ENCODE data around the gene SMARCE1. TPM values are rescaled to one million over a fixed set of nuclear protein-coding genes. Genes with fewer than 3 reads are reported as not detected.

Gene SMARCE1
- total and polyA plus RNA-seq, 9 donors = 80.2 to 158 (median 112) TPM

DNA sequence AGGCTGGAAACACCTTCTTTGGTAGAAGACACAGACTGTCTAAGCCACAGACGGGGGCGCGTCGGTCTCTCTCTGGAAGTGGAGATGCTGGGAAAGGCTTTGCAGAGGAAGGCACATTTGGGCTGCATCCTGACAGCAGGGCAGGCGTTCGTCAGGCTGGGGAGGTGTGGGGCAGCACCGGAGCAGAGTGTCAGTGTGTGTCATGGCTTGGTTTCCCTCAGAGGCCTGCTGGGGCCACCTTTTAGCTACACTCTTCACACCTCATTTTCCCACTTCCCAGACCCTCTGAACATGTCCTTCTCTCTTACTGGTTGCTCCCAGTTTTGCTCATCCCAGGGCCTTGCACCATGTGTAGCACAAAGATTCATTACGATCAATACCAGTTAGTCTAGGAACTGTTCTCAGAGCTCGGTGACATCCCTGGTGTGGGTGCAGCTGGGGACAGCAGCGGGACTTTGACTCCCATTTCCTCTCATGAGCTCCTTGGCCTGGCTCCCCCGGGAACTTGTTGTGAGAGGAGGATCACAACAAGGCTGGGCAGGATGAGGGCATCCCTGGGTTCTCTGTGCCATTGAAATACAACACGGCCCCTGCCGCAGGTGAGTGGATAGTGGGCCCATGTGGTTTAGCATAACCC, 33.1 kb downstream of the SMARCE1 start:
- no peak for DNase-seq
- Histone ChIP-seq H3K4me3 (no peak overlapping the region), H3K9me3 (no peaks in the 10 kb centered on the region), H3K27me3 (no peaks in the 10 kb centered on the region), H3K27ac (no peak overlapping the region), H3K36me3 (no peaks in the 10 kb centered on the region), H3K4me1 (ENCODE audit: insufficient read depth) (peaks cover 9% of the 10 kb centered on the region)
- intact Hi-C loops (cut with DNase I) = loop anchor here in 1 of 4 donors (5.0 kb wide), 1 partner anchor 178 kb away; no protein-coding TSS in a partner anchor
- TF ChIP-seq, protein P1, sequence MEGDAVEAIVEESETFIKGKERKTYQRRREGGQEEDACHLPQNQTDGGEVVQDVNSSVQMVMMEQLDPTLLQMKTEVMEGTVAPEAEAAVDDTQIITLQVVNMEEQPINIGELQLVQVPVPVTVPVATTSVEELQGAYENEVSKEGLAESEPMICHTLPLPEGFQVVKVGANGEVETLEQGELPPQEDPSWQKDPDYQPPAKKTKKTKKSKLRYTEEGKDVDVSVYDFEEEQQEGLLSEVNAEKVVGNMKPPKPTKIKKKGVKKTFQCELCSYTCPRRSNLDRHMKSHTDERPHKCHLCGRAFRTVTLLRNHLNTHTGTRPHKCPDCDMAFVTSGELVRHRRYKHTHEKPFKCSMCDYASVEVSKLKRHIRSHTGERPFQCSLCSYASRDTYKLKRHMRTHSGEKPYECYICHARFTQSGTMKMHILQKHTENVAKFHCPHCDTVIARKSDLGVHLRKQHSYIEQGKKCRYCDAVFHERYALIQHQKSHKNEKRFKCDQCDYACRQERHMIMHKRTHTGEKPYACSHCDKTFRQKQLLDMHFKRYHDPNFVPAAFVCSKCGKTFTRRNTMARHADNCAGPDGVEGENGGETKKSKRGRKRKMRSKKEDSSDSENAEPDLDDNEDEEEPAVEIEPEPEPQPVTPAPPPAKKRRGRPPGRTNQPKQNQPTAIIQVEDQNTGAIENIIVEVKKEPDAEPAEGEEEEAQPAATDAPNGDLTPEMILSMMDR (IDR thresholded peaks at IDR 0.05) = no peak
- TF ChIP-seq EP300 (IDR thresholded peaks at IDR 0.05) (no peak), POLR2A (IDR thresholded peaks at IDR 0.05) (no peak)
- WGBS, 3 donors = 79 to 84% (median 81%) methylated on average over 13 of the region's 13 CpGs

DNA sequence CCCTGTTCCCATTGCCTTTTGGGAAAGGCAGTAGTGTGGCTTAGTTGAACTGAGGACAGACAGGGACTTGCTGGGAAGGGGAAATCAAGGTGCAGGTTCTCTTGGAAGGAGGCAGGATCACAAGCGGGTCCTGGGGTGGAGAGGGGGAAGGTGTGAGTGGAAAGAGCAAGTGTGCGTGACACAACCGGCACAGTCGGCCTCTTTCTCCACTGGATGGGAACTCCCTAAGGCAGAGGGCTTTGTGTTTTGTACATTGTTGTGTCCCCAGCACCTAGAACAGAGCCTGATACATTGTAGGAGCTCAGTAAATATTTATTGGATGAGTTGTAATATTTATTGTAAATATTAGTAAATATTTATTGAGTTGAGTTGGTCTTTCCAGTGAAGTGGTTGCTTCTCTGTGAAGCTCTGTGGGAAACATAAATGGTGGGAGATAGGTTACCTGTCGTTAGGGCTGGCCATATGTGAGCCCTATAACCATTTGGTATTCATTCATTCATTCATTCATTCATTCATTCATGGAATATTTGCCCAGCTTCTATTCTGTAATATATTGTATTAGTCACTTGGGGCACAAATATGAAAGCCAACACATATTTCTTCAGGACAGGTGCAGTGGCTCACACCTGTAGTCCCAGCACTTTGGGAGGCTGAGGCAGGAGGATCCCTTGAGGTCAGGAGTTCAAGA, 34.0 kb downstream of the SMARCE1 start:
- intact Hi-C loops (cut with DNase I) = no loop called here
- no peak for DNase-seq
- H3K27me3 ChIP-seq = no peaks in the 10 kb centered on the region
- 87 to 90% (median 90%) methylated on average over 5 of the region's 5 CpGs for WGBS, 3 donors
- H3K4me3 ChIP-seq = no peak overlapping the region
- TF ChIP-seq, protein P1 (IDR thresholded peaks at IDR 0.05) = no peak
- peaks cover 9% of the 10 kb centered on the region for H3K4me1 ChIP-seq (ENCODE audit: insufficient read depth)
- H3K9me3 ChIP-seq = no peaks in the 10 kb centered on the region
- H3K36me3 ChIP-seq = no peaks in the 10 kb centered on the region
- H3K27ac ChIP-seq = no peak overlapping the region

DNA sequence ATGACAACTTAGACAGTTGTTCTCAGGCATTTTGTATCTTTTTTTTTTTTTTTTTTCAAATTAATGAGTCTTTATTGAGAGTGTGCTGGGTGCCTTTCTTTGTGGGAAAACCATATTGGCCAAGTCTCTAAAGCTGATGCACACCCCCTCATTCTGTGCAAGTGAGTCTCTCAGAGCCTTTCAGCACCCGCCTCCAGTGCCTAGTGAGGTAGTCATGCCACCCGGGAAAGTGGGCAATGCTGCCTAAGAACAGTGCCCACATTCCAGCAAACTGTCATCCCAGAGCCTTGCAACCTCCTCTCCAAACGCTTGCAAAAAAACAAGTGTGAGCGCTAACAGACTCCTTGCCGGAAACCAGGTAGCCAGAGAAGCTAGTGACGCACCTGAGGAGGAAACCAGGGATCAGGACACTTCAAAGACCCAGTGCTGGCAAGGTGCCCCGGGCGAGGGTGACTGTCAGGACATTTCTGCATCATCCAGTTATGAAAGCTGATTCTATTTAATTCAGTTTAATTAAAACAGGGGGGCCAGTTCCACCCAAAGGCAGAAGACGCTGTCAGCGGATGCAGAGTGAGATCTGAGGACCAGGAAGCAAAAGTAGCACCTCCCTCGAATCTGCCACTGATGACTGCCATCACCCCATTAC, 34.9 kb downstream of the SMARCE1 start:
- H3K4me3 ChIP-seq = no peak overlapping the region
- intact Hi-C loops (cut with DNase I) = no loop called here
- H3K27ac ChIP-seq = no peak overlapping the region
- no peaks in the 10 kb centered on the region for H3K27me3 ChIP-seq
- no peaks in the 10 kb centered on the region for H3K9me3 ChIP-seq
- H3K4me1 ChIP-seq (ENCODE audit: insufficient read depth) = peaks cover 9% of the 10 kb centered on the region
- DNase-seq = no peak
- TF ChIP-seq, protein P1 (IDR thresholded peaks at IDR 0.05) = no peak
- TF ChIP-seq POLR2A (IDR thresholded peaks at IDR 0.05) (no peak), EP300 (IDR thresholded peaks at IDR 0.05) (no peak)
- H3K36me3 ChIP-seq = no peaks in the 10 kb centered on the region
- WGBS, 3 donors = 77 to 84% (median 77%) methylated on average over 11 of the region's 11 CpGs

GRCh38 chr17:40611840-40612474, 35.7 kb downstream of the SMARCE1 start:
- Histone ChIP-seq H3K27ac (no peak overlapping the region), H3K9me3 (no peaks in the 10 kb centered on the region), H3K36me3 (no peaks in the 10 kb centered on the region), H3K4me1 (ENCODE audit: insufficient read depth) (peaks cover 9% of the 10 kb centered on the region), H3K4me3 (no peak overlapping the region), H3K27me3 (no peaks in the 10 kb centered on the region)
- 56 to 63% (median 58%) methylated on average over 7 of the region's 7 CpGs for WGBS, 3 donors
- intact Hi-C loops (cut with DNase I) = no loop called here
- TF ChIP-seq, protein P1 (IDR thresholded peaks at IDR 0.05) = no peak
- TF ChIP-seq EP300 (IDR thresholded peaks at IDR 0.05) (no peak), POLR2A (IDR thresholded peaks at IDR 0.05) (no peak)
- DNase-seq = no peak

Data from ovary (tissue), 9 donors.